Psoas muscle (tissue), 8 donors: ENCODE results near the gene NOD1. TPM values are rescaled to one million over a fixed set of nuclear protein-coding genes. Genes with fewer than 3 reads are reported as not detected.
"Not testable (repeated sequence)": the region's sequence is repeated elsewhere in the genome, so short reads cannot be mapped to it uniquely, and the experiment has no call there.

Source experiments
- ATAC-seq, 4 donors: fragments of 200-7000 bp; cut with Tn5 transposase; one replicate each; pipeline ENCODE4 v1.9.1; 2020; ENCODE audit warnings: moderate library complexity in 3 of 4, mild to moderate bottlenecking in 2 of 4
- DNase-seq, 2 donors: peaks; one replicate each; pipeline ENCODE4 v3.0.0-alpha.2; 2020
- H3K27ac ChIP-seq: fragments of 200-600 bp; one replicate; pipeline ENCODE4 v1.8.0; 2022
- H3K27me3 ChIP-seq, 3 donors: fragments of 200-600 bp in 1 of 3; one replicate each; pipeline versions ENCODE4 v1.6.1 to v1.8.0; 2013 to 2022; ENCODE audit warnings: low read length in 2 of 3, mild to moderate bottlenecking in 2 of 3, moderate library complexity in 1 of 3; ENCODE audit not compliant: insufficient read depth in 3 of 3
- H3K36me3 ChIP-seq, 2 donors: fragments of 200-600 bp in 1 of 2; one replicate each; pipeline versions ENCODE4 v1.6.1 to v1.8.0; 2013 to 2022; ENCODE audit warnings: low read depth in 1 of 2, mild to moderate bottlenecking in 1 of 2, moderate library complexity in 1 of 2; ENCODE audit not compliant: insufficient read depth in 1 of 2
- H3K4me1 ChIP-seq: fragments of 200-600 bp; one replicate; pipeline ENCODE4 v1.8.0; 2022
- H3K4me3 ChIP-seq: fragments of 200-600 bp; one replicate; pipeline ENCODE4 v1.8.0; 2022; ENCODE audit warnings: mild to moderate bottlenecking
- H3K9me3 ChIP-seq: fragments of 200-600 bp; one replicate; pipeline ENCODE4 v1.8.0; 2022
- CTCF ChIP-seq: fragments of 200-600 bp; IDR thresholded peaks from one replicate; pipeline ENCODE4 v1.8.0; 2022; ENCODE audit warnings: antibody characterized with exemption
- WGBS, 3 donors: extraction: QIAGEN DNeasy Blood & Tissue Kit; methylation state at CpG; one replicate each; pipeline versions ENCODE4 v1.1.6 to v1.1.7; 2013; 5-methylcytosine and 5-hydroxymethylcytosine counted together
- intact Hi-C, 2 donors: fragments of 100-400 bp; cut with DNase I; formaldehyde crosslinking; loops; one replicate each; pipeline versions ENCODE4 v1.11.0 to v1.14.2; 2022
- polyA plus RNA-seq, 3 donors: library from polyadenylated mRNA; stranded (reverse); fragments of 200-250 nt; gene quantifications; one replicate each; pipeline ENCODE4 v1.2.3, GENCODE V29; 2013
- total RNA-seq, 4 donors: library from RNA; stranded (reverse); fragmentation: NEBNext Ultra II Directional in 2 of 4; extraction: Animal tissue kit (Norgen Biotek cat#: 25700) in 2 of 4; gene quantifications; one replicate each; pipeline versions ENCODE4 v1.2.1 to v1.2.4, GENCODE V29; 2021 to 2023
- donor health status: healthy with polysubstance abuse.
- donor health status: DM: no; HTN: no; CAD: no; lungs with moderate emphysema.
- donor health status: Bipolar disorder and iron deficiency.
- donor health status: healthy.
- donor health status: DM: yes; HTN: yes; CAD: no.
- donor health status: DM: no; HTN: no; CAD: no.
- donor health status: DM: no; HTN: no; CAD: no.
- donor health status: DM: yes; HTN: yes; CAD: no.

NOD1 gene
- total and polyA plus RNA-seq, 7 donors, result 1.7 to 4.1 (median 2.6) TPM

- WGBS, 3 donors, result 77 to 91% (median 84%) methylated on average over 8 of the region's 8 CpGs
Measured at GRCh38 chr7:30390736-30391636, 87.6 kb downstream of the NOD1 start.

GRCh38 chr7:30389791-30390190, 88.8 kb downstream of the NOD1 start:
- Histone ChIP-seq H3K4me1 (no peaks in the 10 kb centered on the region), H3K4me3 (no peak overlapping the region), H3K9me3 (no peaks in the 10 kb centered on the region), H3K36me3 (no peaks in the 10 kb centered on the region), H3K27ac (no peak overlapping the region), H3K27me3 (no peaks in the 10 kb centered on the region)
- WGBS, 3 donors, result 80 to 81% (median 81%) methylated on average over 3 of the region's 3 CpGs
- no peak for TF ChIP-seq CTCF
- intact Hi-C loops, result no loop called here
- ATAC-seq, result no peak
- DNase-seq, result no peak

More at GRCh38 chr7:30390736-30391636, 87.6 kb downstream of the NOD1 start:
- no peak overlapping the region for H3K4me3 ChIP-seq
- no peaks in the 10 kb centered on the region for H3K9me3 ChIP-seq
- H3K27ac ChIP-seq, result no peak overlapping the region
- no peak for DNase-seq
- H3K4me1 ChIP-seq, result no peaks in the 10 kb centered on the region
- no peak for TF ChIP-seq CTCF
- no peaks in the 10 kb centered on the region for H3K27me3 ChIP-seq
- no peaks in the 10 kb centered on the region for H3K36me3 ChIP-seq
- no peak for ATAC-seq
- intact Hi-C loops, result no loop called here

- intact Hi-C loops, result no loop called here
- Histone ChIP-seq H3K9me3 (no peaks in the 10 kb centered on the region), H3K27me3 (no peaks in the 10 kb centered on the region), H3K4me3 (no peak overlapping the region), H3K4me1 (no peaks in the 10 kb centered on the region), H3K36me3 (no peaks in the 10 kb centered on the region), H3K27ac (no peak overlapping the region)
- DNase-seq (no peak), ATAC-seq (no peak)
- TF ChIP-seq CTCF, result no peak
- WGBS, 3 donors, result 57 to 100% (median 96%) methylated on average over 1 of the region's 1 CpG
Measured at GRCh38 chr7:30382607-30383006, 96.0 kb downstream of the NOD1 start.

- H3K27me3 ChIP-seq, ATAC-seq, DNase-seq, H3K9me3 ChIP-seq, intact Hi-C loops, H3K4me1 ChIP-seq, H3K4me3 ChIP-seq, H3K36me3 ChIP-seq, H3K27ac ChIP-seq: not testable (repeated sequence)
- WGBS, 3 donors, result 87 to 91% (median 89%) methylated on average over 4 of the region's 4 CpGs
Measured at GRCh38 chr7:30380824-30381223, 97.8 kb downstream of the NOD1 start.

- Histone ChIP-seq H3K27ac (no peak overlapping the region), H3K27me3 (no peaks in the 10 kb centered on the region), H3K9me3 (no peaks in the 10 kb centered on the region), H3K4me3 (no peak overlapping the region), H3K4me1 (no peaks in the 10 kb centered on the region), H3K36me3 (no peaks in the 10 kb centered on the region)
- ATAC-seq (no peak), DNase-seq (no peak)
- 93 to 96% (median 95%) methylated on average over 2 of the region's 2 CpGs for WGBS, 3 donors
- intact Hi-C loops, result no loop called here
- no peak for TF ChIP-seq CTCF
Measured at GRCh38 chr7:30380294-30380693, 98.3 kb downstream of the NOD1 start.
